HG03354 (cell line): Measurements from ENCODE around the gene PCDHGA9.
"Not testable (repeated sequence)": the region's sequence is repeated elsewhere in the genome, so short reads cannot be mapped to it uniquely, and the experiment has no call there.

Source experiments
- ATAC-seq: cut with Tn5 transposase; IDR thresholded peaks from one replicate; pipeline ENCODE4 v1.9.1; 2021; ENCODE audit warnings: mild to moderate bottlenecking; ENCODE audit not compliant: unreplicated experiment, poor library complexity, severe bottlenecking

PCDHGA9 gene

GRCh38 chr5:141382469-141383294 lies 19.9 kb upstream of the PCDHGA9 start, which contains the start of gene PCDHGA7:
TSS of gene PCDHGA7 (plus strand) at chr5:141382742. CDS start at chr5:141382900, 158 bp downstream.
- ATAC-seq: no peak

DNA sequence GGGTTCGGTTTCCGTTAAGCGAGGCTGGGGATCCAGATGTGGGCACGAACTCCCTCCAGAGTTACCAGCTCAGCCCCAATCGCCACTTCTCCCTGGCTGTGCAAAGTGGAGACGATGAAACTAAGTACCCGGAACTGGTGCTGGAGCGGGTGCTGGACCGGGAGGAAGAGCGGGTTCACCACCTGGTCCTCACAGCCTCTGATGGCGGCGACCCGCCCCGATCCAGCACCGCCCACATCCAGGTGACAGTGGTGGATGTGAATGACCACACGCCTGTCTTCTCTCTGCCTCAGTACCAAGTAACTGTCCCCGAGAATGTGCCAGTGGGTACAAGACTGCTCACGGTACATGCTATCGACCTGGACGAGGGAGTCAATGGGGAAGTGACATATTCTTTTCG lies 19.2 kb upstream of the PCDHGA9 start:
- ATAC-seq: no peak

GRCh38 chr5:141384471-141385267 lies 17.9 kb upstream of the PCDHGA9 start:
- ATAC-seq: no peak

GRCh38 chr5:141387557-141388311 lies 14.8 kb upstream of the PCDHGA9 start, which contains the start of gene PCDHGB4:
TSS of gene PCDHGB4 (plus strand) at chr5:141387698. CDS start at chr5:141387885, 187 bp downstream.
- ATAC-seq: peak; percentile 98

DNA sequence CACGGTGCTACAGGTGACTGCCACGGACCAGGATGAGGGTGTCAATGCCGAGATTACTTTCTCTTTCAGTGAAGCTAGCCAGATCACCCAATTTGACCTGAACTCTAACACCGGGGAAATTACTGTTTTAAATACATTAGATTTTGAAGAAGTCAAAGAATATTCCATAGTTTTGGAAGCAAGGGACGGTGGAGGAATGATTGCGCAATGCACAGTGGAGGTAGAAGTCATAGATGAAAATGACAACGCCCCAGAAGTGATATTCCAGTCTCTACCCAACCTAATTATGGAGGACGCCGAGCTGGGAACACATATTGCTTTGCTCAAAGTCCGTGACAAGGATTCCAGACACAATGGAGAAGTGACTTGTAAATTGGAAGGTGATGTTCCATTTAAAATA lies 13.9 kb upstream of the PCDHGA9 start:
- no peak for ATAC-seq

- ATAC-seq: no peak
Measured at GRCh38 chr5:141389153-141390042, 13.2 kb upstream of the PCDHGA9 start.

DNA sequence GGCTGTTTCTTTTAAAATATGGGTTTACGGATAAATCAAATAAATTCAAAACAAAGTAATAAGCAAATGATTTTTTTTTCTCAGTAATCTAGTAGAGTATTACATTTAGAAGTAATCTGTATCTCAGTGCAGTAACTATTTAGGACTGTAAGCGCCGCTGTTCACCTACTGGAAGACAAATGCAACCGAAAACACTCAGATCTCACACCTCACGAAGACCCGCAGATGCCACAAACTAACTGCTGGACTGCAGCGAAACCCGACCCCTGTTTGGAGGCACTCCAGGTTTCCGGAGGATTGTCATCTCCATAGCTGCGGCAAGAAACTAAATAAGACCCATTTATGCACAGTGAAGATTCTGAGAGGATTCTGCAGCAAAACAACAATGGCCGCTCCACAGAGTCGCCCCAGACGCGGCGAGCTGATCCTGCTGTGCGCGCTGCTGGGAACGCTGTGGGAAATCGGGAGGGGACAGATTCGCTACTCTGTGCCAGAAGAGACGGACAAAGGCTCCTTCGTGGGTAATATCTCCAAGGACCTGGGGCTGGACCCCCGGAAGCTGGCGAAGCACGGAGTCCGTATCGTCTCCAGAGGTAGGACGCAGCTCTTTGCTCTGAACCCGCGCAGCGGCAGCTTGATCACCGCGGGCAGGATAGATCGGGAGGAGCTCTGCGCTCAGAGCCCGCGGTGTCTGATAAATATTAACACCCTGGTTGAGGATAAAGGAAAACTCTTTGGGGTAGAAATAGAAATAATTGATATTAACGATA lies 10.0 kb upstream of the PCDHGA9 start, which contains the start of gene PCDHGA8:
Gene PCDHGA8, plus strand, starts transcription at position 205 of the 770 bp plus-strand sequence. Its CDS starts 181 bp downstream, at position 386.
- no peak for ATAC-seq

- no peak for ATAC-seq
Measured at GRCh38 chr5:141393267-141393666, 9.3 kb upstream of the PCDHGA9 start.

- not testable (repeated sequence) for ATAC-seq
Measured at GRCh38 chr5:141394401-141395187, 8.0 kb upstream of the PCDHGA9 start.

DNA sequence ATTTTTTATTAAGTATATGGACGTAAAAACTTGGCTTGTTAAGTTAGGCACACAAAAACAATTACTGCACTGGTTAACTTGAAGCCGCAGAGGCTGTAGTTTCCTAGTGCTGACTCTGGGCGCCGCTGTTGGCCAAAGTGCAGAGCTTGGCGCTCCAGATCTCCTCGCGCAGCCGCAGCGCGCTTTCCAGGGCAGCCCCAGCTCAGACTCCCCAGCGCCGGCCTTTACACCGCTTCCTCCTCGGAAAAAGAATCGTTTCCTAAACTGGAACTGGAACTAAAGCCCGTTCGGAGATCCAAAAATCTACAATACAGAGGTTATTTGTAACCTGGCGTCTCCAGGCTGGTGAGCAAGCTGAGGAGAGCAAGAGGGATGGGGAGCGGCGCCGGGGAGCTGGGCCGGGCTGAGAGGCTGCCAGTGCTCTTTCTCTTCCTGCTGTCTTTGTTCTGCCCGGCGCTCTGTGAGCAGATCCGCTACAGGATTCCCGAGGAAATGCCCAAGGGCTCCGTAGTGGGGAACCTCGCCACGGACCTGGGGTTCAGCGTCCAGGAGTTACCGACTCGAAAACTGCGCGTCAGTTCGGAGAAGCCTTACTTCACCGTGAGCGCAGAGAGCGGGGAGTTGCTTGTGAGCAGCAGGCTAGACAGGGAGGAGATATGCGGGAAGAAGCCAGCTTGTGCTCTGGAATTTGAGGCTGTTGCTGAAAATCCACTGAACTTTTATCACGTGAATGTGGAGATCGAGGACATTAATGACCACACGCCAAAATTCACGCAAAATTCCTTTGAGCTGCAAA lies 4.6 kb upstream of the PCDHGA9 start, which contains the start of gene PCDHGB5:
Gene PCDHGB5, plus strand, starts transcription at position 192 of the 796 bp plus-strand sequence. Its CDS starts 181 bp downstream, at position 373.
- peak; percentile 93 for ATAC-seq

DNA sequence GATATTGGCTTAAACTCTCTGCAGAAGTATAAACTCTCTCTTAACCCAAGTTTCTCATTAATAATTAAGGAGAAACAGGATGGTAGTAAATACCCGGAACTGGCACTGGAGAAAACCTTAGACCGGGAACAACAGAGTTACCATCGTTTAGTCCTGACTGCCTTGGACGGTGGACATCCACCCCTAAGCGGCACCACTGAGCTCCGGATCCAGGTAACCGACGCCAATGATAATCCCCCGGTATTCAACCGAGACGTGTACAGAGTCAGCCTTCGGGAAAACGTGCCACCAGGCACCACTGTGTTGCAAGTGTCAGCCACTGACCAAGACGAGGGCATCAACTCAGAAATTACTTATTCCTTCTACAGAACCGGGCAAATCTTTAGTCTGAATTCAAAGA lies 4.0 kb upstream of the PCDHGA9 start:
- no peak for ATAC-seq

DNA sequence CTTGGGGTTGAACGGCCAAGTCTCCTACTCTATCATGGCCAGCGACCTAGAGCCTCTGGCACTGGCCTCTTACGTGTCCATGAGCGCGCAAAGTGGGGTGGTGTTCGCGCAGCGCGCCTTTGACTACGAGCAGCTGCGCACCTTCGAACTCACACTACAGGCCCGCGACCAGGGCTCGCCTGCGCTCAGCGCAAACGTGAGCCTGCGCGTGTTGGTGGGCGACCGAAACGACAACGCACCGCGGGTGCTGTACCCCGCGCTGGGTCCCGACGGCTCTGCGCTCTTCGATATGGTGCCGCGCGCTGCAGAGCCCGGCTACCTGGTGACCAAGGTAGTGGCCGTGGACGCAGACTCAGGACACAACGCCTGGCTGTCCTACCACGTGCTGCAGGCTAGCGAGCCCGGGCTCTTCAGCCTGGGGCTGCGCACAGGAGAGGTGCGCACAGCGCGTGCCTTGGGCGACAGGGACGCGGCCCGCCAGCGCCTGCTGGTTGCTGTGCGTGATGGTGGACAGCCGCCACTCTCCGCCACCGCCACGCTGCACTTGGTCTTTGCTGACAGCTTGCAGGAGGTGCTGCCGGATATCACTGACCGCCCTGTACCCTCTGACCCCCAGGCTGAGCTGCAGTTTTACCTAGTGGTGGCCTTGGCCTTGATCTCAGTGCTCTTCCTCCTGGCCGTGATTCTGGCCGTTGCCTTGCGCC lies 2.9 kb upstream of the PCDHGA9 start:
- no peak for ATAC-seq

- no peak for ATAC-seq
Measured at GRCh38 chr5:141403387-141403786, 809 bp downstream of the PCDHGA9 start.

GRCh38 chr5:141407790-141408505 lies 5.4 kb downstream of the PCDHGA9 start, which contains the start of gene PCDHGB6:
TSS of gene PCDHGB6 (plus strand) at chr5:141408021. CDS start at chr5:141408203, 182 bp downstream.
- ATAC-seq: peak; percentile 81

DNA sequence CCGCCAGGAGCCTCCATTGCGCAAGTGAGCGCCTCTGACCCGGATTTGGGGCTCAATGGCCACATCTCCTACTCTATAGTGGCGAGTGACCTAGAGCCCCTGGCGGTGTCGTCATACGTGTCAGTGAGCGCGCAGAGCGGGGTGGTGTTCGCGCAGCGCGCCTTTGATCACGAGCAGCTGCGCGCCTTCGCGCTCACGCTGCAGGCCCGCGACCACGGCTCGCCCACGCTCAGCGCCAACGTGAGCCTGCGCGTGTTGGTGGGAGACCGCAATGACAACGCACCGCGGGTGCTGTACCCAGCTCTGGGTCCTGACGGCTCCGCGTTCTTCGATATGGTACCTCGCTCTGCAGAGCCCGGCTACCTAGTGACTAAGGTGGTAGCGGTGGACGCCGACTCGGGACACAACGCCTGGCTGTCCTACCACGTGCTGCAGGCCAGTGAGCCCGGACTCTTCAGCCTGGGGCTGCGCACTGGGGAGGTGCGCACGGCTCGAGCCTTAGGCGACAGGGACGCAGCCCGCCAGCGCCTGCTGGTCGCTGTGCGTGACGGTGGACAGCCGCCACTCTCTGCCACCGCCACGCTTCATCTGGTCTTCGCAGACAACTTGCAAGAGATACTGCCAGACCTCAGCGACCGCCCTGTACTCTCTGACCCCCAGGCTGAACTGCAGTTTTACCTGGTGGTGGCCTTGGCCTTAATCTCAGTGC lies 7.2 kb downstream of the PCDHGA9 start:
- ATAC-seq: no peak
